Fibroblast of skin of right quadriceps (primary cell): ENCODE data around the gene MCF2L2.

Experiments
- DNase-seq: peaks from one replicate; pipeline ENCODE4 v3.0.0-alpha.2; 2013

MCF2L2 gene

GRCh38 chr3:183158113-183158512, 270.3 kb downstream of the MCF2L2 start:
- no peak for DNase-seq

GRCh38 chr3:183156266-183156665, 272.2 kb downstream of the MCF2L2 start:
- DNase-seq, result no peak

GRCh38 chr3:183155499-183155898, 272.9 kb downstream of the MCF2L2 start:
- DNase-seq, result no peak

GRCh38 chr3:183153210-183153950, 275.0 kb downstream of the MCF2L2 start:
- no peak for DNase-seq

- DNase-seq, result no peak
Measured at GRCh38 chr3:183151821-183152351, 276.5 kb downstream of the MCF2L2 start.

- no peak for DNase-seq
Measured at GRCh38 chr3:183151086-183151485, 277.3 kb downstream of the MCF2L2 start.

- DNase-seq, result no peak
Measured at GRCh38 chr3:183149915-183150750, 278.3 kb downstream of the MCF2L2 start.

GRCh38 chr3:183148056-183148455, 280.4 kb downstream of the MCF2L2 start:
- DNase-seq, result peak; percentile 16

GRCh38 chr3:183144363-183144762, 284.1 kb downstream of the MCF2L2 start:
- no peak for DNase-seq

GRCh38 chr3:183142199-183142598, 286.2 kb downstream of the MCF2L2 start:
- peak; percentile 22 for DNase-seq

GRCh38 chr3:183134844-183135243, 293.6 kb downstream of the MCF2L2 start:
- no peak for DNase-seq

- no peak for DNase-seq
Measured at GRCh38 chr3:183132409-183132808, 296.0 kb downstream of the MCF2L2 start.

GRCh38 chr3:183131735-183132134, 296.7 kb downstream of the MCF2L2 start:
- DNase-seq, result peak; percentile 61

GRCh38 chr3:183131186-183131725, 297.2 kb downstream of the MCF2L2 start:
- no peak for DNase-seq

GRCh38 chr3:183129243-183129642, 299.2 kb downstream of the MCF2L2 start:
- no peak for DNase-seq

- DNase-seq, result no peak
Measured at GRCh38 chr3:183128709-183129108, 299.7 kb downstream of the MCF2L2 start.
